ENCODE data around the gene FBXL3. TPM values are rescaled to one million over a fixed set of nuclear protein-coding genes. Genes with fewer than 3 reads are reported as not detected.

The FBXL3 gene
- total and polyA plus RNA-seq, 2 of the 4 experiments (the other 2 are of a cell fraction), result 15.3 to 43.6 TPM

GRCh38 chr13:77062097-77062496, 35.1 kb upstream of the FBXL3 start:
- BruUV-seq (replicated peaks), result no TSS peak
- in situ Hi-C loops (cut with MboI; ENCODE audit: low sequenced_read_pairs) (no loop called here), dilution Hi-C loops (cut with HindIII; ENCODE audit: low sequenced_read_pairs, unreplicated experiment) (no loop called here), intact Hi-C loops (cut with micrococcal nuclease) (no loop called here)
- no peaks in the 10 kb centered on the region; the same call in 1 of the 2 replicates for H3K9me1 ChIP-seq (ENCODE audit: insufficient read depth, low read length)
- H3K18ac ChIP-seq (ENCODE audit: low read depth, low read length), result no peak overlapping the region
- H3K9me3 ChIP-seq (ENCODE audit: control insufficient read depth, insufficient read depth, low read length), result no peaks in the 10 kb centered on the region
- WGBS, 2 experiments (ENCODE audit: extremely low coverage in 2 of 2, insufficient read length in 1 of 2), result no CpG with 5 or more reads among the region's 1 CpG
- no peak overlapping the region for H3K56ac ChIP-seq (ENCODE audit: extremely low read depth, insufficient read depth, low read length)
- no peak overlapping the region for H4K8ac ChIP-seq (ENCODE audit: low read depth in 2 of 2, low read length in 2 of 2)
- no peak overlapping the region for H2AK9ac ChIP-seq (replicated peaks; ENCODE audit: low read depth, low read length, poor library complexity)
- no peaks in the 10 kb centered on the region for H3K27me3 ChIP-seq (ENCODE audit: control insufficient read depth, insufficient read depth, low read length)
- H2BK120ac ChIP-seq (ENCODE audit: low read depth, low read length), result no peak overlapping the region
- POLR2A ChIA-PET (ENCODE audit: unreplicated experiment), result no interaction called here
- no peak for TF ChIP-seq MAZ (IDR thresholded peaks at IDR 0.05; ENCODE audit: borderline replicate concordance, low read depth, low read length)
- TF ChIP-seq RAD21 (IDR thresholded peaks at IDR 0.05; ENCODE audit: low read length), result no peak
- peak; percentile 52 for TF ChIP-seq CEBPB (IDR thresholded peaks at IDR 0.05; ENCODE audit: low read depth, low read length)
- no peak for TF ChIP-seq POLR2A (IDR thresholded peaks at IDR 0.05; ENCODE audit: low read depth, low read length)
- no peaks in the 10 kb centered on the region for H4K20me1 ChIP-seq (ENCODE audit: insufficient read depth, low read length)
- H2BK15ac ChIP-seq (ENCODE audit: low read depth, low read length), result no peak overlapping the region
- no peaks in the 10 kb centered on the region for H3K4me1 ChIP-seq (ENCODE audit: control insufficient read depth, insufficient read depth, low read length)
- H3K4me3 ChIP-seq (ENCODE audit: insufficient read depth, low read depth, low read length), result no peak overlapping the region
- H3K14ac ChIP-seq (replicated peaks; ENCODE audit: low read depth, low read length), result no peak overlapping the region
- no peak overlapping the region for H3K27ac ChIP-seq (ENCODE audit: insufficient read depth, low read length)
- CTCF ChIA-PET, result no interaction called here
- no peak overlapping the region for H2BK20ac ChIP-seq (ENCODE audit: low read depth, low read length)
- H2AFZ ChIP-seq (replicated peaks; ENCODE audit: low read length, poor library complexity), result no peak overlapping the region
- H4K5ac ChIP-seq (ENCODE audit: low read depth, low read length), result no peak overlapping the region
- H3K79me1 ChIP-seq (ENCODE audit: low read depth in 1 of 2, low read length in 2 of 2), result no peaks in the 10 kb centered on the region; a peak in 1 of 4 replicates
- H3K36me3 ChIP-seq (ENCODE audit: control insufficient read depth, insufficient read depth, low read length), result peaks cover 23% of the 10 kb centered on the region
- H3K23ac ChIP-seq (ENCODE audit: low read depth, low read length), result no peak overlapping the region
- no peak overlapping the region for H4K91ac ChIP-seq (ENCODE audit: insufficient read depth, low read depth, low read length)
- H2BK5ac ChIP-seq (ENCODE audit: low read depth, low read length, poor library complexity, severe bottlenecking), result no peak overlapping the region
- H3K9ac ChIP-seq (ENCODE audit: low read depth, low read length), result no peak overlapping the region
- peak; percentile 67 for ATAC-seq (ENCODE audit: low read depth)
- DNase-seq, result peak; percentile 67
- H3K4ac ChIP-seq (ENCODE audit: low read depth, low read length), result no peak overlapping the region
- H3K4me2 ChIP-seq (ENCODE audit: low read depth, low read length), result no peak overlapping the region
- no peak overlapping the region for H2AK5ac ChIP-seq (ENCODE audit: low read depth, low read length)
